HG02973 (cell line): ENCODE measurements around the gene SLC6A4.
"Not testable (repeated sequence)": the region's sequence is repeated elsewhere in the genome, so short reads cannot be mapped to it uniquely, and the experiment has no call there.

ENCODE experiments used
- ATAC-seq: cut with Tn5 transposase; IDR thresholded peaks from one replicate; pipeline ENCODE4 v1.9.1; 2021; ENCODE audit warnings: moderate library complexity; ENCODE audit not compliant: unreplicated experiment

SLC6A4 gene

GRCh38 chr17:30221346-30221745, 14.2 kb downstream of the SLC6A4 start:
- ATAC-seq, result no peak

GRCh38 chr17:30220414-30220813, 15.1 kb downstream of the SLC6A4 start:
- no peak for ATAC-seq

GRCh38 chr17:30219833-30220232, 15.7 kb downstream of the SLC6A4 start:
- no peak for ATAC-seq

GRCh38 chr17:30219315-30219714, 16.2 kb downstream of the SLC6A4 start:
- ATAC-seq, result no peak

- no peak for ATAC-seq
These were observed 16.7 kb downstream of the SLC6A4 start for GRCh38 chr17:30218799-30219198.

GRCh38 chr17:30217746-30218245, 17.7 kb downstream of the SLC6A4 start:
- ATAC-seq, result no peak

- ATAC-seq, result no peak
These were observed 18.4 kb downstream of the SLC6A4 start for GRCh38 chr17:30217054-30217453.

- no peak for ATAC-seq
These were observed 22.7 kb downstream of the SLC6A4 start for GRCh38 chr17:30212750-30213149.

GRCh38 chr17:30211371-30211770, 24.1 kb downstream of the SLC6A4 start:
- no peak for ATAC-seq

- ATAC-seq, result no peak
These were observed 24.6 kb downstream of the SLC6A4 start for GRCh38 chr17:30210901-30211300.

- ATAC-seq, result no peak
These were observed 25.1 kb downstream of the SLC6A4 start for GRCh38 chr17:30210366-30210765.

- ATAC-seq, result no peak
These were observed 25.6 kb downstream of the SLC6A4 start for GRCh38 chr17:30209930-30210329.

GRCh38 chr17:30208214-30208613, 27.3 kb downstream of the SLC6A4 start:
- ATAC-seq, result no peak

GRCh38 chr17:30207655-30208054, 27.8 kb downstream of the SLC6A4 start:
- ATAC-seq, result no peak

- no peak for ATAC-seq
These were observed 32.0 kb downstream of the SLC6A4 start for GRCh38 chr17:30203471-30203981.

- not testable (repeated sequence) for ATAC-seq
These were observed 34.8 kb downstream of the SLC6A4 start for GRCh38 chr17:30200656-30201055.

GRCh38 chr17:30200106-30200505, 35.4 kb downstream of the SLC6A4 start:
- ATAC-seq, result no peak

GRCh38 chr17:30199600-30199999, 35.9 kb downstream of the SLC6A4 start:
- ATAC-seq, result no peak

- ATAC-seq, result no peak
These were observed 38.1 kb downstream of the SLC6A4 start for GRCh38 chr17:30197416-30197815.

- ATAC-seq, result no peak
These were observed 39.0 kb downstream of the SLC6A4 start for GRCh38 chr17:30196504-30196903.

GRCh38 chr17:30191072-30191471, 44.4 kb downstream of the SLC6A4 start:
- ATAC-seq, result no peak

GRCh38 chr17:30188211-30188939, 47.1 kb downstream of the SLC6A4 start:
- ATAC-seq, result no peak

GRCh38 chr17:30187573-30187972, 47.9 kb downstream of the SLC6A4 start:
- ATAC-seq, result no peak
